Astrocyte of the cerebellum (primary cell): ENCODE results near the gene STRN4.

Source experiments
- DNase-seq: peaks from one replicate; pipeline ENCODE4 v3.0.0-alpha.2; 2011; ENCODE audit warnings: low read depth
- H3K4me3 ChIP-seq: 2 replicates; pipeline ENCODE4 v1.5.1; 2011; ENCODE audit warnings: mild to moderate bottlenecking, low read depth, low read length, moderate library complexity
- CTCF ChIP-seq: IDR thresholded peaks from 2 replicates; pipeline ENCODE4 v1.5.1; 2012; ENCODE audit warnings: low read length, low read depth, moderate library complexity, mild to moderate bottlenecking; ENCODE audit errors: missing control alignments
- in situ Hi-C: cut with HindIII; loops from 2 replicates; pipeline ENCODE4 v1.10.0; 2017; ENCODE audit warnings: low sequenced_read_pairs

STRN4 gene

GRCh38 chr19:46730595-46730994 lies 15.7 kb downstream of the STRN4 start:
- no peak overlapping the region for H3K4me3 ChIP-seq
- DNase-seq, result no peak
- in situ Hi-C loops, result no loop called here
- no peak for TF ChIP-seq CTCF

GRCh38 chr19:46730187-46730586 lies 16.1 kb downstream of the STRN4 start:
- DNase-seq, result no peak
- TF ChIP-seq CTCF, result no peak
- in situ Hi-C loops, result no loop called here
- no peak overlapping the region for H3K4me3 ChIP-seq

GRCh38 chr19:46729696-46730095 lies 16.6 kb downstream of the STRN4 start:
- no peak overlapping the region for H3K4me3 ChIP-seq
- no peak for TF ChIP-seq CTCF
- no peak for DNase-seq
- in situ Hi-C loops, result no loop called here

- TF ChIP-seq CTCF, result peak; percentile 95
- DNase-seq, result no peak
- in situ Hi-C loops, result no loop called here
- no peak overlapping the region for H3K4me3 ChIP-seq
Measured at GRCh38 chr19:46728693-46729339, 17.4 kb downstream of the STRN4 start.

GRCh38 chr19:46728208-46728607 lies 18.0 kb downstream of the STRN4 start:
- H3K4me3 ChIP-seq, result no peak overlapping the region
- TF ChIP-seq CTCF, result no peak
- DNase-seq, result no peak
- in situ Hi-C loops, result no loop called here

GRCh38 chr19:46727757-46728156 lies 18.5 kb downstream of the STRN4 start:
- no peak for TF ChIP-seq CTCF
- in situ Hi-C loops, result no loop called here
- no peak overlapping the region for H3K4me3 ChIP-seq
- DNase-seq, result no peak

- in situ Hi-C loops, result no loop called here
- DNase-seq, result no peak
- no peak for TF ChIP-seq CTCF
- H3K4me3 ChIP-seq, result no peak overlapping the region
Measured at GRCh38 chr19:46726971-46727501, 19.2 kb downstream of the STRN4 start.
